Suprapubic skin (tissue), 3 donors: ENCODE results near the gene BUD13.

Experiments used
- EP300 ChIP-seq: sonication (generic); formaldehyde crosslinking; IDR thresholded peaks from one replicate; pipeline ENCODE4 v1.6.1; 2017; ENCODE audit warnings: antibody characterized with exemption
- POLR2A ChIP-seq, 2 donors: fragments of 450-650 bp; IDR thresholded peaks; one replicate each; pipeline ENCODE4 v1.6.1; 2017; ENCODE audit warnings: antibody characterized with exemption in 2 of 2, mild to moderate bottlenecking in 2 of 2, moderate library complexity in 2 of 2
- TF ChIP-seq, protein P1 (sequence below), 2 donors: fragments of 200-600 bp in 1 of 2; fragments of 450-650 bp in 1 of 2; sonication (generic) in 1 of 2; IDR thresholded peaks; one replicate each; pipeline ENCODE4 v1.5.1; 2016 to 2019; ENCODE audit warnings: antibody characterized with exemption in 2 of 2, mild to moderate bottlenecking in 1 of 2, moderate library complexity in 1 of 2

DNA sequence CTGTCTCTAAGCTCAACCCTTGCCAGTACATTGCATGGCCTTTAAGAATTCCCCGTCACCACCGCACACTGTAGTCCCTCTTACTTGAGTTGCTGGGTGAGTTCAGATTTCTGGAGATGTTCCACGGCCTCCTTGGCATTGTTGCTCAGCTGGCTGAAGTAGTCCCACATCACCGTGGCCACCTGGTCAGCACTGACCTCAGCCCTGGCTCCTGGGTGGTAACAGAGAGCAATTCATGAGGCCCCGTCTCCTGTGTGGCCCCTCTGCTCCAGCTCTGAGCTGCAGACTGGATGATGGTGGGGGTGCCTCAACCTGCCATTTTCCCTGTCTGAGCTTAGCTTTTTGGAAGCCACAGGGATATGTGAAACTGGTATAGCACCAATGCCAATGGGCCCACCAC lies 49.8 kb upstream of the BUD13 start:
- TF ChIP-seq, protein P1, sequence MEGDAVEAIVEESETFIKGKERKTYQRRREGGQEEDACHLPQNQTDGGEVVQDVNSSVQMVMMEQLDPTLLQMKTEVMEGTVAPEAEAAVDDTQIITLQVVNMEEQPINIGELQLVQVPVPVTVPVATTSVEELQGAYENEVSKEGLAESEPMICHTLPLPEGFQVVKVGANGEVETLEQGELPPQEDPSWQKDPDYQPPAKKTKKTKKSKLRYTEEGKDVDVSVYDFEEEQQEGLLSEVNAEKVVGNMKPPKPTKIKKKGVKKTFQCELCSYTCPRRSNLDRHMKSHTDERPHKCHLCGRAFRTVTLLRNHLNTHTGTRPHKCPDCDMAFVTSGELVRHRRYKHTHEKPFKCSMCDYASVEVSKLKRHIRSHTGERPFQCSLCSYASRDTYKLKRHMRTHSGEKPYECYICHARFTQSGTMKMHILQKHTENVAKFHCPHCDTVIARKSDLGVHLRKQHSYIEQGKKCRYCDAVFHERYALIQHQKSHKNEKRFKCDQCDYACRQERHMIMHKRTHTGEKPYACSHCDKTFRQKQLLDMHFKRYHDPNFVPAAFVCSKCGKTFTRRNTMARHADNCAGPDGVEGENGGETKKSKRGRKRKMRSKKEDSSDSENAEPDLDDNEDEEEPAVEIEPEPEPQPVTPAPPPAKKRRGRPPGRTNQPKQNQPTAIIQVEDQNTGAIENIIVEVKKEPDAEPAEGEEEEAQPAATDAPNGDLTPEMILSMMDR (IDR thresholded peaks at IDR 0.05): no peak
- TF ChIP-seq POLR2A (IDR thresholded peaks at IDR 0.05): no peak
- no peak for TF ChIP-seq EP300
